H9 (cell line): ENCODE results near the gene KRT2. TPM values are rescaled to one million over a fixed set of nuclear protein-coding genes. Genes with fewer than 3 reads are reported as not detected.

Experiments used
- DNase-seq: peaks from one replicate; pipeline ENCODE4 v3.0.0-alpha.2; 2017
- H2AFZ ChIP-seq: one replicate; pipeline ENCODE4 v1.6.1; 2013; ENCODE audit warnings: mild to moderate bottlenecking, low read length, control low read depth, moderate library complexity
- H2AK5ac ChIP-seq: 2 replicates; pipeline ENCODE4 v1.6.1; 2013; ENCODE audit warnings: low read length, control low read depth, mixed read lengths; ENCODE audit not compliant: insufficient read length
- H2BK120ac ChIP-seq: one replicate; pipeline ENCODE4 v1.6.1; 2013; ENCODE audit warnings: low read depth, mild to moderate bottlenecking, low read length, control low read depth, inconsistent platforms; ENCODE audit not compliant: poor library complexity, severe bottlenecking
- H2BK12ac ChIP-seq: 2 replicates; pipeline ENCODE4 v1.6.1; 2013; ENCODE audit warnings: low read length, control low read depth, mixed read lengths, low read depth; ENCODE audit not compliant: insufficient read length
- H2BK15ac ChIP-seq: 2 replicates; pipeline ENCODE4 v1.6.1; 2013; ENCODE audit warnings: low read depth, low read length, control low read depth
- H2BK20ac ChIP-seq: one replicate; pipeline ENCODE4 v1.6.1; 2013; ENCODE audit warnings: low read depth, mild to moderate bottlenecking, low read length, control low read depth, inconsistent platforms; ENCODE audit not compliant: poor library complexity, severe bottlenecking
- H2BK5ac ChIP-seq: 2 replicates; pipeline ENCODE4 v1.6.1; 2013; ENCODE audit warnings: low read length, control low read depth, mixed read lengths; ENCODE audit not compliant: insufficient read length
- H3K14ac ChIP-seq: 2 replicates; pipeline ENCODE4 v1.6.1; 2013; ENCODE audit warnings: low read length, control low read depth; ENCODE audit not compliant: insufficient read depth
- H3K18ac ChIP-seq: 2 replicates; pipeline ENCODE4 v1.6.1; 2013; ENCODE audit warnings: low read depth, mild to moderate bottlenecking, mixed read lengths, low read length, control low read depth; ENCODE audit not compliant: insufficient read length
- H3K23ac ChIP-seq: 2 replicates; pipeline ENCODE4 v1.6.1; 2013; ENCODE audit warnings: low read length, control low read depth, mixed read lengths, low read depth; ENCODE audit not compliant: insufficient read length
- H3K23me2 ChIP-seq: 2 replicates; pipeline ENCODE4 v1.6.1; 2013; ENCODE audit warnings: low read depth, mild to moderate bottlenecking, mixed read lengths, low read length, control low read depth; ENCODE audit not compliant: insufficient read length, poor library complexity, severe bottlenecking
- H3K27ac ChIP-seq: 2 replicates; pipeline ENCODE4 v1.5.1; 2013; ENCODE audit warnings: low read length, control low read depth, mixed read lengths, low read depth; ENCODE audit not compliant: insufficient read length
- H3K27me3 ChIP-seq: 2 replicates; pipeline ENCODE4 v1.6.1; 2013; ENCODE audit warnings: low read length, control low read depth, inconsistent platforms; ENCODE audit not compliant: insufficient read depth
- H3K4ac ChIP-seq: 2 replicates; pipeline ENCODE4 v1.6.1; 2013; ENCODE audit warnings: low read depth, mild to moderate bottlenecking, control low read depth, inconsistent platforms, low read length, moderate library complexity
- H3K4me1 ChIP-seq: 2 replicates; pipeline ENCODE4 v1.6.1; 2013; ENCODE audit warnings: low read length, control low read depth, inconsistent platforms; ENCODE audit not compliant: insufficient read depth
- H3K4me2 ChIP-seq: 2 replicates; pipeline ENCODE4 v1.6.1; 2013; ENCODE audit warnings: low read length, control low read depth, mixed read lengths; ENCODE audit not compliant: insufficient read length, insufficient read depth
- H3K56ac ChIP-seq: 2 replicates; pipeline ENCODE4 v1.6.1; 2013; ENCODE audit warnings: low read depth, mild to moderate bottlenecking, mixed read lengths, low read length, control low read depth; ENCODE audit not compliant: insufficient read length
- H3K79me1 ChIP-seq: 2 replicates; pipeline ENCODE4 v1.6.1; 2013; ENCODE audit warnings: low read depth, mild to moderate bottlenecking, moderate library complexity, low read length, control low read depth, inconsistent platforms; ENCODE audit not compliant: insufficient read depth, poor library complexity, severe bottlenecking
- H3K79me2 ChIP-seq: 2 replicates; pipeline ENCODE4 v1.6.1; 2013; ENCODE audit warnings: low read length, control low read depth, inconsistent platforms; ENCODE audit not compliant: insufficient read depth
- H3K9ac ChIP-seq: 2 replicates; pipeline ENCODE4 v1.6.1; 2013; ENCODE audit warnings: low read length, control low read depth, mixed read lengths; ENCODE audit not compliant: insufficient read length; ENCODE audit errors: extremely low read depth
- H3K9me3 ChIP-seq: one replicate; pipeline ENCODE4 v1.6.1; 2013; ENCODE audit warnings: low read depth, low read length, inconsistent platforms; ENCODE audit not compliant: control insufficient read depth
- H3T11ph ChIP-seq: one replicate; pipeline ENCODE4 v1.6.1; 2013; ENCODE audit warnings: mild to moderate bottlenecking, low read length, control low read depth, inconsistent platforms
- H4K20me1 ChIP-seq: one replicate; pipeline ENCODE4 v1.6.1; 2013; ENCODE audit not compliant: control insufficient read depth, insufficient read length, insufficient read depth
- H4K5ac ChIP-seq: 2 replicates; pipeline ENCODE4 v1.6.1; 2013; ENCODE audit warnings: low read depth, mild to moderate bottlenecking, mixed read lengths, low read length, control low read depth; ENCODE audit not compliant: insufficient read length
- H4K8ac ChIP-seq: replicated peaks from 2 replicates; pipeline ENCODE4 v1.6.1; 2013; ENCODE audit warnings: low read length, control low read depth, mixed read lengths, low read depth; ENCODE audit not compliant: insufficient read length
- H4K91ac ChIP-seq: 2 replicates; pipeline ENCODE4 v1.6.1; 2013; ENCODE audit warnings: low read depth, mild to moderate bottlenecking, moderate library complexity, mixed read lengths, low read length, control low read depth; ENCODE audit not compliant: insufficient read length
- H3K27ac Mint-ChIP-seq, 3 experiments: 2 replicates in 2 of 3; 3 replicates in 1 of 3; pipeline ENCODE4 v1.8.0; 2020 to 2021; ENCODE audit warnings: mixed read lengths in 3 of 3, mild to moderate bottlenecking in 1 of 3, moderate library complexity in 1 of 3
- H3K27me3 Mint-ChIP-seq: 2 replicates; pipeline ENCODE4 v1.8.0; 2021; ENCODE audit warnings: low read depth, mild to moderate bottlenecking, moderate library complexity, mixed read lengths
- H3K36me3 Mint-ChIP-seq, 3 experiments: 2 replicates in 2 of 3; 3 replicates in 1 of 3; pipeline ENCODE4 v1.8.0; 2020 to 2021; ENCODE audit warnings: low read depth in 3 of 3, mixed read lengths in 3 of 3; ENCODE audit not compliant: insufficient read depth in 1 of 3
- H3K4me1 Mint-ChIP-seq, 2 experiments: 2 replicates each; pipeline ENCODE4 v1.8.0; 2020; ENCODE audit warnings: mixed read lengths in 2 of 2
- H3K4me3 Mint-ChIP-seq, 2 experiments: 2 replicates in 1 of 2; 3 replicates in 1 of 2; pipeline ENCODE4 v1.8.0; 2020 to 2021; ENCODE audit warnings: mild to moderate bottlenecking in 2 of 2, mixed read lengths in 2 of 2, moderate library complexity in 1 of 2
- H3K9me3 Mint-ChIP-seq, 2 experiments: 2 replicates in 1 of 2; 3 replicates in 1 of 2; pipeline ENCODE4 v1.8.0; 2020; ENCODE audit warnings: mild to moderate bottlenecking in 2 of 2, mixed read lengths in 2 of 2, moderate library complexity in 1 of 2
- WGBS: extraction: QIAGEN DNeasy Blood & Tissue Kit; methylation state at CpG from one replicate; pipeline ENCODE4 v1.1.7; 2013; ENCODE audit warnings: missing lambda C conversion rate, low lambda C conversion rate, mixed read lengths; ENCODE audit not compliant: insufficient read length; ENCODE audit errors: extremely low coverage; 5-methylcytosine and 5-hydroxymethylcytosine counted together
- total RNA-seq: library from RNA; stranded (reverse); gene quantifications from 2 replicates; pipeline ENCODE4 v1.2.1, GENCODE V29; 2021
- TF ChIP-seq, protein P1 (sequence below): fragments of 200-600 bp; sonication (generic); conservative IDR thresholded peaks from 3 replicates; pipeline ENCODE4 v1.8.0; 2021; ENCODE audit warnings: antibody characterized with exemption, mild to moderate bottlenecking

KRT2 gene
- total RNA-seq, 1 experiment from 2014 or later = not detected

DNA sequence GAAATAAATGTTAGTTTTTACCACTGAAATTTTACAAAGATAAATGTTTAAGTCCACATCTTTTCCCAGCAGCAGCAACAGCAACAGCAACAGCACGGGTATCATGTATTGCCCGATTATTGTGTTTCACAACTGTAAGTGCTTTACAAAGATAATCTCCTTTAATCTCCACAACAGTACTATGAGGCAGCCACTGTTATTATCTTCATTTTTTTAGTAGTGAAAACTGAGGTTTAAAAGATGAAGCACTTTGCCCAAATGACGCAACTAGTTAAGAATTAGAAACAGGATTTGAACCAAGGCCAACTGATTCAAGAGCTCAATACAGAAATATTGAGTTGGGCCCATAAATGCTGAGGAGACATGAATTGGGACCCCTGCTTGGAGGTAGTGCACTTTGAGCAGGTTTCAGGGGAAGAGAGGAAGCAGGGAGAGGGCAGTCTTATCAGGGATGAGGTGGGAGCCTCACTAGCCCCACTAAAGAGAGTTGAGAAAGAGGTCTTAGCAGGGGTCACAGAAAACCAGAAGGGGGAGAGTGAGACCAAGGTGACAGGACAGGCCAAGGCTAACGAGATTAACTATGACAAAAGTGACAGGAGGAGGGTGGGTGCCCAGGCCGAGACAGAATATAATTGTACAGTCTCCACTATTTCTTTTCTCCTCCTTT is 15.3 kb downstream of the KRT2 start:
- H3T11ph ChIP-seq = no peak overlapping the region
- no peak overlapping the region for H3K27ac Mint-ChIP-seq
- H2BK20ac ChIP-seq = no peak overlapping the region
- no peak overlapping the region for H3K4me3 Mint-ChIP-seq
- H3K9me3 ChIP-seq = no peaks in the 10 kb centered on the region
- no peak overlapping the region for H3K4ac ChIP-seq
- H3K4me1 Mint-ChIP-seq = no peaks in the 10 kb centered on the region
- H2AK5ac ChIP-seq = no peak overlapping the region
- no peak overlapping the region for H2BK5ac ChIP-seq
- no peak overlapping the region for H2BK15ac ChIP-seq
- no peak overlapping the region for H3K27ac ChIP-seq
- no peaks in the 10 kb centered on the region for H3K23me2 ChIP-seq
- no peaks in the 10 kb centered on the region for H3K79me1 ChIP-seq
- H2AFZ ChIP-seq = no peak overlapping the region
- H3K23ac ChIP-seq = no peak overlapping the region
- H3K56ac ChIP-seq = no peak overlapping the region
- WGBS = no CpG with 5 or more reads among the region's 5 CpGs
- TF ChIP-seq, protein P1, sequence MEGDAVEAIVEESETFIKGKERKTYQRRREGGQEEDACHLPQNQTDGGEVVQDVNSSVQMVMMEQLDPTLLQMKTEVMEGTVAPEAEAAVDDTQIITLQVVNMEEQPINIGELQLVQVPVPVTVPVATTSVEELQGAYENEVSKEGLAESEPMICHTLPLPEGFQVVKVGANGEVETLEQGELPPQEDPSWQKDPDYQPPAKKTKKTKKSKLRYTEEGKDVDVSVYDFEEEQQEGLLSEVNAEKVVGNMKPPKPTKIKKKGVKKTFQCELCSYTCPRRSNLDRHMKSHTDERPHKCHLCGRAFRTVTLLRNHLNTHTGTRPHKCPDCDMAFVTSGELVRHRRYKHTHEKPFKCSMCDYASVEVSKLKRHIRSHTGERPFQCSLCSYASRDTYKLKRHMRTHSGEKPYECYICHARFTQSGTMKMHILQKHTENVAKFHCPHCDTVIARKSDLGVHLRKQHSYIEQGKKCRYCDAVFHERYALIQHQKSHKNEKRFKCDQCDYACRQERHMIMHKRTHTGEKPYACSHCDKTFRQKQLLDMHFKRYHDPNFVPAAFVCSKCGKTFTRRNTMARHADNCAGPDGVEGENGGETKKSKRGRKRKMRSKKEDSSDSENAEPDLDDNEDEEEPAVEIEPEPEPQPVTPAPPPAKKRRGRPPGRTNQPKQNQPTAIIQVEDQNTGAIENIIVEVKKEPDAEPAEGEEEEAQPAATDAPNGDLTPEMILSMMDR = no peak
- H3K36me3 Mint-ChIP-seq = no peaks in the 10 kb centered on the region
- no peak overlapping the region for H3K14ac ChIP-seq
- no peak for DNase-seq
- H3K18ac ChIP-seq = no peak overlapping the region
- H4K20me1 ChIP-seq = no peaks in the 10 kb centered on the region
- H4K5ac ChIP-seq = no peak overlapping the region
- H3K4me1 ChIP-seq = no peaks in the 10 kb centered on the region
- no peaks in the 10 kb centered on the region for H3K9me3 Mint-ChIP-seq
- no peaks in the 10 kb centered on the region for H3K27me3 ChIP-seq
- no peak overlapping the region for H4K91ac ChIP-seq
- H2BK12ac ChIP-seq = no peak overlapping the region
- H4K8ac ChIP-seq = no peak overlapping the region
- peaks cover 9% of the 10 kb centered on the region for H3K27me3 Mint-ChIP-seq
- no peaks in the 10 kb centered on the region for H3K79me2 ChIP-seq
- H2BK120ac ChIP-seq = no peak overlapping the region
- H3K9ac ChIP-seq = no peak overlapping the region
- no peak overlapping the region for H3K4me2 ChIP-seq
